ENCODE data around the gene COX11.
A peak's percentile ranks its signal among the peaks of the same experiment; 100 is the strongest.

The COX11 gene, protein sequence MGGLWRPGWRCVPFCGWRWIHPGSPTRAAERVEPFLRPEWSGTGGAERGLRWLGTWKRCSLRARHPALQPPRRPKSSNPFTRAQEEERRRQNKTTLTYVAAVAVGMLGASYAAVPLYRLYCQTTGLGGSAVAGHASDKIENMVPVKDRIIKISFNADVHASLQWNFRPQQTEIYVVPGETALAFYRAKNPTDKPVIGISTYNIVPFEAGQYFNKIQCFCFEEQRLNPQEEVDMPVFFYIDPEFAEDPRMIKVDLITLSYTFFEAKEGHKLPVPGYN

DNA sequence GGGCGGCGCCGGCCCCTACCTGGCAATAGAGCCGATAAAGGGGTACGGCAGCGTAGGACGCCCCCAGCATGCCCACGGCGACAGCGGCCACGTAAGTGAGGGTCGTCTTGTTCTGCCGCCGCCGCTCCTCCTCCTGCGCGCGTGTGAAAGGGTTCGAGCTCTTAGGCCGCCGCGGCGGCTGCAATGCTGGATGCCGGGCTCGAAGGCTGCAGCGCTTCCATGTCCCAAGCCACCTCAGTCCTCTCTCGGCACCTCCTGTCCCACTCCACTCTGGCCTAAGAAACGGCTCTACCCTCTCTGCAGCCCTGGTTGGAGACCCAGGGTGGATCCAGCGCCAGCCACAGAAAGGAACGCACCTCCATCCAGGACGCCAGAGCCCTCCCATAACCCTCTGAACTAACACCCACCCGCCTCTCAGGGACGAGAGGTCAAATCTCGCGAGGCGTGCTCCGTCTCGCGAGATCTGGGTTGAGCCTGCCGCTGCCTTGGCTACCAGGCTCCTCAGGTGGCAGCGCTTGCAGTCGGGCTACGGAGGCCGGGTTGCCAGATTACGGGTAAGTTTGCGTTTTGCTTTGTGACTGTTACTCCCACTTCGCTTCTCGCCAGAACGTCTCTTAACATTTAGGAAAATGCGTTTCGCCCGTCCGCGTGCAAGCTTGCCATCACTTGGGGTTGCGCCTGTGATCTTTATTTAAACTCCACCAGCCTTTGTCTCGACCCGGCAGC is at the start of gene COX11, which contains the start of gene STXBP4:
COX11 (minus strand) TSS at position 393 of the 726 bp plus-strand sequence; CDS start at position 385, 8 bp downstream.
STXBP4 (plus strand) TSS at position 504 of the 726 bp plus-strand sequence. CDS start 17,455 bp downstream, outside the sequence.
- peak; percentile 93 for DNase-seq (ENCODE audit: low spot score)

DNA sequence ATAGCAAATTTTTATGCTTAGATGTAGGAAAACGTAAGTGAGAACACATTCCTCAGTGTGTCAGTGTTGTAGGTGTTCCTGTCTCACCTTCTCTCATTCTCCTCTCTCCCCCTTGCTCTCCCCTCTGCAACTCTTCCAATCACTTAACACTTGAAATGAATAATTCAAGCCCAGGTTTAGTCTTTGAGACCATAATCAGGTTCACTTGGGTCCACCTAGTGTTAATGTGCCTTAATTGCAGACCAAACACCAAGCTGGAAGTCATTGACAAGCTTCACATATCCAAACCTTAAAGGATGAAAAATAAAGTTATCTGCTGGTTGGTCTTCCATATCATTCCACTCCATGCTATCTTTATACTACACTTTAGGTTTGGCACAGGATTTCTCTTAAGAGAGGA is 37.1 kb upstream of the COX11 start:
- DNase-seq (ENCODE audit: low spot score) = peak; percentile 19

DNA sequence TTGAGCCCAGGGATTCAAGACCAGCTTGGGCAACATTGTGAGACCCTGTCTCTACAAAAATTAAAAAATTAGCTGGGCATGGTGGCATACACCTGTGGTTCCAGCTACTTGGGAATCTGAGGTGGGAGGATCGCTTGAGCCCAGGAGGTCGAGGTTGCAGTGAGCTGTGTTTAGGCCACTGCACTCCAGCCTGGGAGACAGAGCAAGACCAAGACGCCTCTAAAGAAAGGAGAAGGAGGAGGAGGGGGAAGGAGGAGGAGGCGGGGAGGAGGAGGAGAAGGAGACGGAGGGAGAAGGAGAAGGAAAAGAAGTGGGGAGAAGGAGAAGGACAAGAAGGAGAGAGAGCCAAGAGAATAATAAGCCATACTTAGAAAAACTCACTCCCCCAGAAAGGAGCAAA is 36.0 kb upstream of the COX11 start:
- DNase-seq (ENCODE audit: low spot score) = no peak

DNA sequence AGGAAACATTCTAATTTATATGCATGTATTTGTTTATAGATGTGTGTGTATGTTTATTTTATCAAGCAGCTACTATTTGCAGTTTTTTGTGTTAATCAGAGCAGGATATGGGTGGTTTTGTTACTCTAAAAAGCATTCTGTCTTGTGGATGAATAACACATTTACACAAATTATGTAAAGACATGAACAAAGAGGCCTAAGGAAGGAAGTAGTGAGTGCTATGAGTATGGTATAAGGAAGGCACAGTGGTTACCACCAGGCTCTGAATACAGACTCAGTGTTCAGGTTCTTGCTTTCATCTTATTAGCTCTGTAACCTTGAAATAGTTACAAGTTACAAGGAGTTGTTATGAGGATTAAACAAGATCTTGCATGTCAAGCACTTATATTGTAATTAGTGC is 34.0 kb upstream of the COX11 start:
- no peak for DNase-seq (ENCODE audit: low spot score)

DNA sequence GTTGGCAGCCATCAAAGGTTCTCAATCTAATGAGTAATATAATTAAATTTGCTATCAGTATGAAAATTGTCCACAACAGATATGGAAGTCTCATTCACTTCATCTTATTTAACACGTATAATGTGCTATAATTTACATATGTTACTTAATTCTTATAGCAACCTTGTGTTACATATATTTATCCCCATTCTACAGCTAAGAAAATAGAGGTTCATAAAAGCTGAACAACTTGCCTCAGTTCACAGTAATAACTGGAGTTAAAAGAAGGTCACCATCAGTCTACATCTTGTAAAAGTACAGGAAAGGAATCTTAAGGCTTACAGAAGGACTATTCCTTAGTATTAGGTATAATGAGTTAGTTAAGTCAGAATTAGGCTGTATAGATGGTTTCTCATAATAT is 28.0 kb upstream of the COX11 start:
- DNase-seq (ENCODE audit: low spot score) = no peak

DNA sequence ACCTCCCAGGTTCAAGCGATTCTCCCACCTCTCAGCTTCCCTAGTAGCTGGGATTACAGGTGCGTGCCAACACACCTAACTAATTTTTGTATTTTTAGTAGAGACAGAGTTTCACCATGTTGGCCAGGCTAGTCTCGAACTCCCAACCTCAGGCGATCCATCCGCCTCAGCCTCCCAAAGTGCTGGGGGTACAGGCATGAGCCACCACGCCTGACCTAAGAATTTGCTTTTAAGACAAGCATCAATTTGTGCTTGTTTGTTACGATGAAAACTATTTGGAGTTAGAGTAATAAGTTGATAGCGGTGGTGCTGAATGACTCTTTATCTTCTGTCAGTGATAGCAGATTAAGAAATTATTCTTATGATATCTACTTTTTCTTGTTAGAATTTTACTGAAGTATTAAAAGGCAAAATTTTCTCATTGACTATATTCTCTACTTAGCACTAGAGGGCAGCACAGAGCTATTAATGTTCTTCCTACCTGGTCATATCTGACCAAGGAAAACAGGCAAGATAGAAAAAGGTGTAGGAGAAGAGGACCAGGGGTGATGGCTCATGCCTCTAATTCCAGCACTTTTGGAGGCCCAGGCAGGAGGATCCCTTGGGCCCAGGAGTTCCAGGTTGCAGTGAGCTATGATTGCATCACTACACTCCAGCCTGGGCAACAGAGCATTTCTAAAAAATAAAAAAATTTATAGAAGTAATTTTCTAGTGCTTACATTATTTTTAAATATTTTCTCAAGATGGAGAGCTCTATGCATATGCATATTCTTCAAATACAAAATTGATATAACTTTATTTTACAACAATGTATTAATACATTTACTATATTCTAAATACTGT is 24.6 kb upstream of the COX11 start:
- peak; percentile 35 for DNase-seq (ENCODE audit: low spot score)

DNA sequence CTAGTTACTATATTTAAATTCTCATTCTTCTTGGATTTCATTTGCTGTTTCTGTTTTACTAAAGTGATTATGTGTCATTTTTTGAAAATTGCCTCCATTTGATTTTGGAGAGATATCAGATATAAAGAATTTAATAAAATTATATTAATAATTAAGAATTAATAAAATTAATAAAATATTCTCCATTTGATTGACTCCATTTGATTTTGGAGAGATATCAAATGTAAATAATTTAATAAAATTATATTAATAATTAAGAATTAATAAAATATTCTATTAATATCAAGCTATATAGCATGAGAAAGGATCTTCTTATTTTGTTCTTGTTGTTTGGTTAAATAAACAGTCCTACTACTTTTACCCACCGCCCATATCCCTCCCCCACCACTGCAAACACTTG is 23.1 kb upstream of the COX11 start:
- no peak for DNase-seq (ENCODE audit: low spot score)

DNA sequence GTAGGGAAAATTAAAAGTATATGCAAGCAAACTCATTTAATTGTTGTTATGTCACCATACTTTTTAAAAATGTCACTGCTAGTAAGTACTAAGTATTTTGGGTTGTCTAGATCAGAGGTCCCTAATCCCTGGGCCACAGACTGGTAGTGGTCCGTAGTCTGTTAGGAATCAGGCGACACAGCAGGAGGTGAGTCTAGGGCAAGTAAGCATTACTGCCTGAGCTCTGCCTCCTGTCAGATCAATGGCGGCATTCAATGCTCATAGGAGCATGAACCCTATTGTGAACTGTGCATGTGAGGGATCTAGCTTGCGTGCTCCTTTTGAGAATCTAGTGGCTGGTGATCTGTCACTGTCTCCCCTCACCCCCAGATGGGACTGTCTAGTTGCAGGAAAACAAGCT is 21.7 kb upstream of the COX11 start:
- DNase-seq (ENCODE audit: low spot score) = no peak

DNA sequence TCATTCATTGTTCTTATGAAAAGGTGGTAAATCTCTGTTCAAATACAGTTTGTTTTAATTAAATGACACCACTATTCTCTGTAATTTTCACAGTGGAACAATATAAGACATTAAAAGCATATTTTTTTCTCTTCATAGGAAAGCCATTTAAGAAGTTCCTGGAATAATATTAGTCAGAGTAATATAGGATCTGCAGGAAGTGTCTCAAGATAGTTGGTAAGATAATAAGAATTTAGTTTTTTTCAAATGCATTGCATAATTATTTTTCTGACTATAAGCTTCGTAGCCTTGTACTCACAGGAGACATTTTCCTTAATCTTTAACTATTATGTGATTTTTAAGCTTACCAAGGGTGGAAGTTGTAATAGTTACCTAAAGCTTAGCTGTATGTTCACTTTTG is 17.0 kb upstream of the COX11 start:
- DNase-seq (ENCODE audit: low spot score) = no peak

DNA sequence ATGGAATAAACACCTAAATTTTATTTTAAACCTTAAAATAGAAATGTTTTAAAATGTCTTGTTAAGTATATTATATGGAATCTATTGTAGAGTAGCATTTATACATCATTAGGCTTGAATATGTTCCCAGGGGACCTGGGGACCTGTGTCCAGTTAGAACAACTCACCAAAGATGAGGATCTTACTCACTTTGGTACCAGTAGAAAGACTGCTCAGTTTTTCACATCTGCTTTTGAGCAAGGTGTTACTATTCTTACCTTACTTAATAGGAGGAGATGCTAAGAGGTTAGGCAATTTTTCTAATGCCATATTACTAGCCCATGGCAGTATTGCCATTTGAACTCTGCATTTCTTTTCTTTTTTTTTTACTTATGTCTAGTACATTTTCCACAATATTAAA is 14.8 kb upstream of the COX11 start:
- no peak for DNase-seq (ENCODE audit: low spot score)

DNA sequence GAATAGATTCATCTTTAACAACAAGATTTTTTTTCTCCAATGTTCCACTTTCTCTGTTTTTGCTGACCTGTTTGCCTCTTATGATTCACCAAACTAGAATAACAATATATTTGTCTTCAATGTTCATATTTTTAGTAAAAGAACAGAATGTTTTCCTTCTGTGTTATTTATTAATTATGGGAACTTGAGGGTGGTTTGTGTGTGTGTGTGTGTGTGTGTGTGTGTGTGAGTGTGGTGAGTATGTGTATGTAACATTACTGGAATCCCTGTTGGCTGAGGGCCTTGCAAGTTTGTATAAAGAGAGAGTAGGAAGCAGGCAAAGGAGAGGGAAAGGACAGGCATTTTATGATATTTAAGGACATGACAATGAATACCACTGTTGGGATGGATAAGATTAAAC is 13.9 kb upstream of the COX11 start:
- no peak for DNase-seq (ENCODE audit: low spot score)

DNA sequence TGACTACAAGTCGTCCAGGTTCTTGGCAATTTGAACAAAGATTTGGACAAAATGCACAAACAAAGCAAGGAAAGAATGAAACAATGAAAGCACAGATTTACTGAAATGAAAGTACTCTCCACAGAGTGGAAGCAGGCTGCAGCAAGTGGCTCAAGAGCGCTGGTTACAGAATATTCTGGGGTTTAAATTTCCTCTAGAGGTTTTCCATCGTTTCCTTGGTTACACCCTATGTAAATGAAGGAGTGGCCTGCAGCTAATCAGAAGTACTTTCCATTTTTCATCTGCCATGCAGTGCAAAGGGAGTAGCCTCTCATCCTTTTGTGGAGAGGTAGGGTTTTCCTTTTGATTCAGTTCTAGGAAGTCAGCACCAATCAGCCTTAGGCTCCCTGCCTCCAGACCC is 11.9 kb upstream of the COX11 start:
- no peak for DNase-seq (ENCODE audit: low spot score)

DNA sequence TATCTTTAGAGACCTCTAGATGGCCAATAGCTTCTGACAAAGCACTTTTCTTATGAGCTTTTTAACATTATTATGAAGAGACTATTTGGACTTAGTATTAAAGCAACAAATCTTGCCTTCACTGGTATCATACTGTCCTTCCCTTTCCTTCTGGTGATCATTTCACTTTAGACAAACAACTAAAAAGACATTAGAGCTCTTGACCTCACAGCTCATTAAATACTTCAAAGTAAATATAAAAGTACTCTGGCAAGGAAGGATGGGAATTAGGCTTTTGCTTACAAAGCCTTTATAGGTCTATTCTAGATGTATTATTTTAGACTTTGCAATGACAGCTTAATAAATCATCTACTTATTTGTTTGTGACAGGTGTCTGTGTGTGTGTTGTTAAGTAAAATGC is 11.2 kb upstream of the COX11 start:
- no peak for DNase-seq (ENCODE audit: low spot score)

DNA sequence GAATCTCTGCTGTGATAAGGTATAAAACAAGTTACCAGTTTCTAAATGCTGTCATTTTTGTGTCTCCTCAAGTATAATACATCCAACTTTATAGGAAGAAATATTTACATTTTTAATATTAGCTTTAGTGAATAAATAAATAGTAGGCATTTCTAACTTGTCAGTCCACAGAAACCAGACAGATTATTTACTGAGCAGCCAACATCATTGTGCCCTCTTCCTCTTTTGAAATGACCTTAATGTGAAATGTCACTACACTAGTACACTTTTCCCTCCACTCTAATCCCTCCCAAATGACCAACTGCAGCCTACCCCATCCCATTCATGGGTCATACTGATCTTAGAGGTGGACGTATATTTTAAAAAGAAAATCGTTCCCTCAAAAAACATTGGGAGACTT is 9.3 kb upstream of the COX11 start:
- no peak for DNase-seq (ENCODE audit: low spot score)

DNA sequence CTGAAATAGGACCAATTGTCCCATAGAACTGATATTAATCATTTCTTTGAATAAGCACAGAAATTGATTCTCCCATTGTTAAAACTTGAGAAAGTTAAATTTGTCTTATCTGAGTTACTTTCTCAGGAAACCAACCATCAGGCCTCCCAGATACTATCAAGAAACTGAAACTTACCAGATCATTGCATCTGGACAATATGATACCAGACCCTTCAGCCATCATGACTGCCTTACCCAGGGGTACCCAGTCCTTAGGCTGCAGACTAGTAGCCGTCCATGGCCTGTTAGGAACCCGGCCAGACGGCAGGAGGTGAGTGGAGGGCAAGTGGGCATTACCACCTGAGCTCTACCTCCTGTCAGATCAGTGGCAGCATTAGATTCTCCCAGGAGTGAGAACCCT is 7.9 kb upstream of the COX11 start:
- no peak for DNase-seq (ENCODE audit: low spot score)

DNA sequence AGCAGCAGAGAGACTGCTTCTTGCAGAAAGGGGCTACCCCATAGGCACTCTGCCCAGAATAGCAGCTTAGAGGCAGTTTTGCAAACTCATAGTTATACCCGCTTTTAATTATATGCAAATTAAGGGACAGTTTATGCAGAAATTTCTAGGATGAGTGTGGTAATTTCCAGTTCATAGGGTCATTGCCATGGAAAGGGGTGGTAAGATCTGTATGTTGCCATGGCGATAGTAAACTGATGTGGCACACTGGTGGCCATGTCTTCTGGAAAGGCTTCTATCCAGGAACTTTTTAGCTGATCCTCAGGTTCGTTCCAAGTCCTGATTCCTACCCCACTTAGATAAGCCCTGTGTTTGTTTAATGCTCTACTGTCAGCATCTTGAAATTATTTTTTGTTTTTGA is 6.3 kb upstream of the COX11 start:
- DNase-seq (ENCODE audit: low spot score) = no peak

DNA sequence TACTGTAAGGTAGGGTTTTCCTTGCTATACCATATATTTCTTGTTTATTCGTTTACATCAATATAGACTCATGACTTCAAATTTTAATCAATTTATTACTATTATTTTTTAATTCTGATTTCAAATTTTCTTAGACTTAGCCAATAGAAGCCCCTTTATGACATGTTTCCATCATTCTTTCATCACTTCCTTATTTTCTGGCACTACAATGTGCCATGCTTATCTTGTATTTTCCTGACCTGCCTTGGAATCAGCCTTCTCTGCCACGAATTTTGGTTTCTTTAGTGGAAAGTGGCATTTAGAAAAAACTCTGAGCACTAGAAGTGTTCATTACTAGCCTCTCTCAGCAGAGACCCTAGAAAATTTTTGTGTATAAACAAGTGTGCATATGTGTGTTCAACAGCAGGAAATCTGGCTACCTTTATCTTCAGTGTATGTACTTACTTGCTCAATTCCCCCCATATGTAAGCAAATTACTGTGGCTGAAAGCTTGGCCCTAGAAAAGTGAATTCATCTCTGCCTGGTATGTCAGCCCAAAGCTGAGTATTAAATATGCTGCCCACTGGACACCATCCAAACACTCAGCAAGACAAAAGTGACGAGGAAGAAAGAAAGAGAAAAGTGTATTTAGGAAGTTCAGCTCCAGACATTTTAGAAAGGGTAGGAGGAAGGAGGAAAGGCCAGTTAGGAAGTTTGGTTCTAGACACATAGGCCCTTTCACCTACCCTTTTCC is 4.1 kb upstream of the COX11 start:
- no peak for DNase-seq (ENCODE audit: low spot score)

DNA sequence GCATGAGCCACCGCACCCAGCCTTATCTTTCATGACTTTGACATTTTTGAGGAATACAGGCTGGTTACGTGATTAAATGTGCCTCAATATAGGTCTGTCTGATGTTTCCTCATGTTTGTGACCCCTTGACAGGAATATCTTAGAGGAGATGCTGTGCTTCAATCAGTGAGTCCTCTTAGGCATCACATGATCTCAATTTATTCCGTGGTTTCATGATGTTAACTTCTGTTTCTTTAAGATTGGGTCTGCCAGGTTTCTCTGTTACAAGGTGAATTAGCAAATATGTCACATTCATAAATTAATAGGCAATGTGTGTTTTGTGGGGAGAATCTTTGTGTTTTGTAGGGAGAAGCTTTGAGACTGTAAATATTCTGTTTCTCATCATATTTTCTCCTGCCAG is 3.4 kb upstream of the COX11 start:
- no peak for DNase-seq (ENCODE audit: low spot score)

DNA sequence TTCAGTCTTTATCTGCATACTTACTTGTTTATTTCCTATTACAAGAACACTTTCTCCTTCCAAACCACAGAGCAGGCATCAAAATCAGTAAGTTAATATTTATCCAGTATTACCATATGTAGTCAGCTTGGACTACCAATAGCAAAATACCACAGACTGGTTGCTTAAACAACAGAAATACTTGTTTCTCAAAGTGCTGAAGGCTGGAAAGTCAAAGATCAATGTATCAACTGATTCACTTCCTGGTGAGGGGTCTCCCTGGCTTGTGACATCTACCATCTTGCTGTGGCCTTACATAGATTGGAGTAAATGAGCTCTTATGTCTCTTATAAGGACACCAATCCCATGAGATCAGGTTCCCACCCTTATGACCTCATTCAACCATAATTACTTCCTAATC is 2.7 kb upstream of the COX11 start:
- no peak for DNase-seq (ENCODE audit: low spot score)

DNA sequence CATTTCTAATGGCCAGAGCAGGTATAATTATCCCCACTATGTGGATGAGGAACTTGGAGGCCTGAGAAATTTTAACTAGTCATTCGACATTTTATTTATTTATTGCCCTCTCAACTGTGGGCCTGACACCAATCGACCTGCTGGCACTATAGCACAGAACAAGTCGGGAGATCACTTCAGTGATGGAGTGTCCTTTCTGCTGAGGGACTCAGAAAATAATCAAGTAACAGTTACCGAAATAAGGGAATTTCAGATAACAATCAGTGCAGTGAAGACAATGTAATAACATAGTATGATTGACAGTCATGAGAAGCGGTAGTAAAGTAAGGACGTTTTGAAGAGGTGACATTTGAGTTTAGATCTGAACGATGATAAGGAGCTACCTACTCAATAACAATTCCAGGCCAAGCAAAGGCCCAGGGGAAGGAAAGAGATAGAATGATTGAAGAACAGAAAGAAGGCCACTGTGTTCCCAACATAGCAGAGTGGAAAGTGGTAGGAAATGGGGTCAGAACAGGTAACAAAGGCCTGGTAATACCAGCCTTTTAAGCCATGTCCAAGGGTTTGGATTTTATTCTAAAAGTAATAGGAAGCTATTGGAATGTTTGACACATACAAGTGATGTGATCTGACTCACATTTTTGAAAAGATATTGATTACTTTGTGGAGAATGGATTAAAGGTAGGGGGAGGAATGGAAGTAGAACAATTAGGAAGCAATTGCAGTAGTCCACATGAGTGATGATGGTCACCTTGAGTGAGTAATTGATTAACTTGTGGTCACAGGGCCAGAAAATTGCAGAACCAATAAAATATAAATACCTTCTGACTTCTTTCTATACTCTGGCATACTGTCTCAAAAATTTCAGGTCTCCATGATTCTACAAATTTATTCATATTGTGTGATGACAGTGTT is 1.5 kb upstream of the COX11 start:
- no peak for DNase-seq (ENCODE audit: low spot score)

DNA sequence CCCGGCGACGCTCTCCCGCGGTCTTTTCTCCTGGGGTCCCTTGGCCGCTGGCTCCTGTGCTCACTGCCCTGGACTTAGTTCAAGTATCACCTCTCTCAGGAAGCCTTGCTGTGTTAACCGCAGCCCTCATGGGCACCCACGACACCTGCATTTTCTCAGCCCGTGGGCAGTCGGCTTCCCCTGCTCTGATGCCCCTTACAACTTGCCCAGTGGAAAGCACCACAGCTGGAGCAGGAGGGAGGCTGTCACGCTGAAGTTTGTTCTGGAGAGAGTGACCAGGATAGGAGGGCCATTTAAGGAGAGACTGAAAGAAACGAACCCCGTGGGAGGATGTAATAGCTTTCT is 506 bp upstream of the COX11 start:
- no peak for DNase-seq (ENCODE audit: low spot score)
